Fibroblast of skin of left biceps (primary cell): Measurements from ENCODE around the gene GFI1.

Experiments
- DNase-seq, 2 experiments: peaks; one replicate each; pipeline ENCODE4 v3.0.0-alpha.2; 2013; ENCODE audit warnings: low read depth in 2 of 2

Gene GFI1

GRCh38 chr1:92488416-92488815 lies 1.7 kb upstream of the GFI1 start:
- no peak for DNase-seq

GRCh38 chr1:92487078-92487605 lies 417 bp upstream of the GFI1 start:
- no peak for DNase-seq

GRCh38 chr1:92485381-92486250 lies 1.1 kb downstream of the GFI1 start:
- no peak for DNase-seq

DNA sequence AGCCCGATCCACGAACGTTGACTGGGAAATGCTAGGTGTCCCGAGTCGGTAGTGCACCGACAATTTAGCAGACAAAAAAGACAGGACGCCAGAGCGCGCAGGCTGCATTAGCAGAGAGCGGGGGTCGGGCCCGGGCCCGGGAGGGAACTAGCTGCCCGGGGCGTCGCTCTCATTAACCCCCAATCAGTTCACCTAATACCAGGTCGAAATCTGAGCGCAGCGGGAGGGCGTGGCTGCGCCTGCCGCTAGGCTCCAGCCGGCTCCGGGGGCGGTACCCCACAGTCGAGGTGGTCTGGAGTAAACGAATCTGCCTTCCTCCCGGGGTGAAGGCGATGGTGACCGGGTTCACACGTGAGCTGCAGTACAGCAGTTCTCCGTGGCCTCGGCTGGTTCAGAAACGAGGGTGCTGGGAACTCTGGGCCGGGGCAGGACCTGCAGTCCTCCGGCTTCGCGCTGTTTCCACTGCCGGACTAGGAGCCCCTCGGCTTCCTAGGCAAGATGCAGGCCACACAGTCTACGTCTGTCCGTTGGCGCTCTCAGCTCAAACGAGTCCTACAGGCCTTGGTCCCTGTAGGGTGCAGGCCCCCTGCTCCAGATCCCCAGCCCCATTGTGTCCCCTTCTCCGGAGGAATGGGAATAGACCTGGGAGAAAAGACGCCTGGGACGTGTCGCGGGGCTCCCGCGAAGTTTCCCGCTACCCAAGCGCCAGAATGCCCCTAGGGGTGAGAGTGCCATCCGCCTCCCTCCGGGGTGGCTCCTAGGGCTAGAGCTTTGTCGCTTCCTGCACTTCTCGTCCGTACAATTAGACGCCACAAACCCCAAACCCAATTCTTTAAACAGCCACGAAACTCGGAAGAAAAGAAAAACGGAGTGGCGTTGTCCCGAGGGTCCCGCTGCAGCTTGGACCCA lies 2.0 kb downstream of the GFI1 start:
- DNase-seq = no peak

- DNase-seq = no peak
These were observed 2.9 kb downstream of the GFI1 start for GRCh38 chr1:92483610-92484471.

GRCh38 chr1:92482665-92483609 lies 3.8 kb downstream of the GFI1 start:
- DNase-seq = no peak

GRCh38 chr1:92481971-92482664 lies 4.6 kb downstream of the GFI1 start:
- no peak for DNase-seq

DNA sequence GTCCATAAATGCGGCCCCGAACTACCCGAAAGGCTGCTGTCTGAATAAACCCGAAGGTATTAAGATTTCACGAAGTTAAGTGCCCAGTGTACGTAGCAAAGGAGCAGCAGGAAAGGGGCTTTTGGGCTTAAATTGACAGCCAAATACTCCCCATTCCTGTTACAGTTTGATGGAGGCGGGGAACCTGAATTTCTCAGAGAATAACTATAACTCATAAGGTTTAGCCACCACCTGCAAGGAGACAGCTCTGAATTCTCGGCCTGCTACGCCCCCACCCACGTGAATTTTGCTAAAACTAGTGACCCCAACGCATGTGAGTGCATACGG lies 5.2 kb downstream of the GFI1 start:
- no peak for DNase-seq

GRCh38 chr1:92480813-92481598 lies 5.7 kb downstream of the GFI1 start:
- no peak for DNase-seq

DNA sequence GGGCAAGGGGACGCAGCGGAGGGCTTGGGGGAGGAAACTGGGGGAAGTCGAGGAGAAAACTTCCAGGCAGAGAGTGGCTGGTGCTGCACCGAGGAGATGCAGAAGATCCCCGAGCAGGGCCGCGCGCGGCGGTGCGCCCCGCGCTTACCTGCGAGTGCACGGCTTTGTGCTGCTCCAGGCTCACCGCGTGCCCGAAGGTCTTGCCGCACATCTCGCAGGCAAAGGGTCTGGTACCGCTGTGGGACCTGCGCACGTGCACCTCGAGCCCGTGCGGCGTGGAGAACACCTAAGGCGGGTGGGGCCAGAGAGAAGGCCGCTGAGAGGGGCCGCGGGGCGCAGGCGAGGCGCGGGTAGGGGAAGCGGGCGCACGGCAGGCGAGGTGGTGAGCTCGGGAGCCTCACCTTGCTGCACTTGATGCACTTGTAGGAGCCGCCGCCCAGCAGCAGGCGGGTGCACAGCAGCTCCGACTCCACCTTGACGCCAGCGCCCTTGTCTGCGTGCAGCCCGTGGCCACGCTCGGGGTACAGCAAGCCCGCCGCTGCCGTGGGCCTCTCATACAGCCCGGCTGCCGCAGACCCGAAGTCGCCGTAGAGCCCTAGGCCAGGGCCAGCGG lies 6.4 kb downstream of the GFI1 start:
- no peak for DNase-seq

DNA sequence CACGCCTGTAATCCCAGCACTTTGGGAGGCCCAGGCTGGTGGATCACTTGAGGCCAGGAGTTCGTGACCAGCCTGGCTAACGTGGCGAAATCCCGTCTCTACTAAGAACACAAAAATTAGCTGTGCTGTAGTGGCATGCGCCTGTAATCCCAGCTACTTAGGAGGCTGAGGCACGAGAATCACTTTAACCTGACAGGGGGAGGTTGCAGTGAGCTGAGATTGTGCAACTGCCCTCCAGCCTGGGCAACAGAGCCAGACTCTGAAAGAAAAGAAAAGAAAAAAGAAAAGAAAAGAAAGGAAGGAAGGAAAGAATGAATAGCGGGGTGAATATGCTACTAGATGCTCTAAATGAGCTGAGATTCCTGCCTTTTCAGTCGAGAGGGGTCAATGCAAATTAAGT lies 7.1 kb downstream of the GFI1 start:
- DNase-seq = no peak

- no peak for DNase-seq
These were observed 8.3 kb downstream of the GFI1 start for GRCh38 chr1:92478393-92478792.

DNA sequence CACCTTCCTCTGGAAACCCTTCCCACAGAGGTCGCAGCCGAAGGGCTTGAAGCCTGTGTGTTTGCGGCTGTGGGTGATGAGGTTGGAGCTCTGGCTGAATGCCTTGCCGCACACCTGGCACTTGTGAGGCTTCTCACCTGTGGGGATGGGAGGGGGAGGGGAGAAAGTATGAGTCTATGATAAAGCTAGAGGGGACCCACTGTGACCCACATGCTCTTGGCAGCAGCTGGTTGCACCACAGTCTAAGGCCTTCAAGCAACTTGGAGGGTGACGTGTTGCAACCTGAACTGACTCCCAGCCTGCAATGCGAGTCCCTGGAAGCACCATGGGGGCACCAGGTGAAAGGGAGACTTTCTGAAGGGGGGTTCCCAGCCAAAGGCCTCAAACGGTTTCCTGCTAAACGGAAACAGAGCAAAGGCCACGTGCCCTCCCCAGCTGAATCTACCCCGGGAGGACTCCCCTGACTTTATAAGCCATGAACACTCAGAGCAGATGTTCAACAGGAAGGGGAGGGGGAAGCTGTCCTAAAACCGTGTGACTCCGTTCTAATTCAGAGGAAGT lies 10.6 kb downstream of the GFI1 start:
- no peak for DNase-seq

GRCh38 chr1:92475029-92475428 lies 11.7 kb downstream of the GFI1 start:
- DNase-seq = no peak

DNA sequence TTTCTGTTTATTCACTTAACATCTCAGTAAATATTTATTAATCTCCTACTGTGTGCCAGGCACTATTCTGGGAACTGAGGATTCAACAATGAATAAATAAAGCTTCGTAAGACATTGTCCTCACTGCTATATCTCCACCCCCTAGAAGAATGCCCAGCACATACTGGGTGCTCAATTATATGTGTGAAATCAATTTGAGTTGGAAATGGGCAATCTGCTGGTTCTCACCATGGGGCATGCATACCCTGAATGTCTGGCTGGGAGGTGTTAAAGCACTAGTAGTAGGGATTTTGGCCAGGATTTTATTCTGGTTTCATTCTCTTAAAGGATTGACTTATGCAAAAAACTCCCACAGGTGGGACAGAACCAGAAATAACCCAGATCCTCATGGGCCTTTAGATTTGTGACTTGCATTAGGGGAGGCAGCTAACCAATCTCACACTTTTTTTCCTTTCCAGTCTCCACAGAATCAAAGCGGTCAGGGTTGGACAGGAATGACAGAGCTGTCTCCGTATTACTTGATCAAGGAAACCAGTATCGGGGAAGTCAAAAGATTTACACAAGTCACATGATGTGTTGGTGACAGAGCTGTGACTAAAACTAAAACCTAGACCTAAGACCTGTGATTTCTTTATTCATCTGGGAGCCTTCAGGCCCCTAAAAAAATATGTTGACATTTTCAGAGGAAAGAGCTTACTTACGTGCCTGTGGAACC lies 12.8 kb downstream of the GFI1 start:
- DNase-seq = no peak

GRCh38 chr1:92470216-92470615 lies 16.5 kb downstream of the GFI1 start:
- DNase-seq = no peak

- no peak for DNase-seq
These were observed 19.9 kb downstream of the GFI1 start for GRCh38 chr1:92466683-92467352.
